GM13977 (cell line): ENCODE data around the gene CDH13.

ENCODE experiments used
- DNase-seq: peaks from one replicate; pipeline ENCODE4 v3.0.0; 2012; ENCODE audit warnings: low spot score
- in situ Hi-C: fragments of 300-500 bp; cut with MboI; formaldehyde crosslinking; loops from one replicate; pipeline ENCODE4 v1.12.0; 2022; ENCODE audit warnings: low sequenced_read_pairs, low pct_unique_long_range_greater_than_20kb, mixed read lengths, inconsistent platforms; ENCODE audit not compliant: unreplicated experiment
- TF ChIP-seq, protein P1 (sequence below): IDR thresholded peaks from 2 replicates; pipeline ENCODE4 v1.5.1; 2012; ENCODE audit warnings: mild to moderate bottlenecking, control low read depth; ENCODE audit not compliant: insufficient read depth; ENCODE audit errors: extremely low read depth, missing control alignments

Gene CDH13

GRCh38 chr16:83681381-83681956, 1054.7 kb downstream of the CDH13 start:
- in situ Hi-C loops, result no loop called here
- DNase-seq, result no peak

GRCh38 chr16:83682116-83682867, 1055.5 kb downstream of the CDH13 start:
- no peak for DNase-seq
- in situ Hi-C loops, result no loop called here
- TF ChIP-seq, protein P1, sequence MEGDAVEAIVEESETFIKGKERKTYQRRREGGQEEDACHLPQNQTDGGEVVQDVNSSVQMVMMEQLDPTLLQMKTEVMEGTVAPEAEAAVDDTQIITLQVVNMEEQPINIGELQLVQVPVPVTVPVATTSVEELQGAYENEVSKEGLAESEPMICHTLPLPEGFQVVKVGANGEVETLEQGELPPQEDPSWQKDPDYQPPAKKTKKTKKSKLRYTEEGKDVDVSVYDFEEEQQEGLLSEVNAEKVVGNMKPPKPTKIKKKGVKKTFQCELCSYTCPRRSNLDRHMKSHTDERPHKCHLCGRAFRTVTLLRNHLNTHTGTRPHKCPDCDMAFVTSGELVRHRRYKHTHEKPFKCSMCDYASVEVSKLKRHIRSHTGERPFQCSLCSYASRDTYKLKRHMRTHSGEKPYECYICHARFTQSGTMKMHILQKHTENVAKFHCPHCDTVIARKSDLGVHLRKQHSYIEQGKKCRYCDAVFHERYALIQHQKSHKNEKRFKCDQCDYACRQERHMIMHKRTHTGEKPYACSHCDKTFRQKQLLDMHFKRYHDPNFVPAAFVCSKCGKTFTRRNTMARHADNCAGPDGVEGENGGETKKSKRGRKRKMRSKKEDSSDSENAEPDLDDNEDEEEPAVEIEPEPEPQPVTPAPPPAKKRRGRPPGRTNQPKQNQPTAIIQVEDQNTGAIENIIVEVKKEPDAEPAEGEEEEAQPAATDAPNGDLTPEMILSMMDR, result no peak

More at GRCh38 chr16:83681381-83681956, 1054.7 kb downstream of the CDH13 start:
- TF ChIP-seq, protein P1, result no peak

DNA sequence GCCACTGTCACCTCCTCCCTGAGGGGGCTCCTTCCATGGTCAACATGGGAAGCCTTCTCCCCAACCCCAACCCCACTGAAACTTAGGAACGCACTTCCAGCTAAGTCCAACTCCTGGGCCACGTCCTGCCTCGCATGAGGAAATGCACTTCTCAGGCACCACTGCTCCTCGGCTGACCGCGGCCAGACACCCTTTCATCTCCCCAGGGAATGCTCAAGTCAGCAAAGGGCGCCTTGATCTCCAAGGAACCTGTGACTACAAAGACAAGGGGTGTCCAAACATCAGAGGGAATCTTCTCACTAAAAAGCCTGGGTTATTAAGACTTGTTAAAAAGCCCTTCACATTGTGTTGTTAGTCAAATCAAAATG, 1056.1 kb downstream of the CDH13 start:
- in situ Hi-C loops, result no loop called here
- DNase-seq, result no peak
- TF ChIP-seq, protein P1, result no peak

DNA sequence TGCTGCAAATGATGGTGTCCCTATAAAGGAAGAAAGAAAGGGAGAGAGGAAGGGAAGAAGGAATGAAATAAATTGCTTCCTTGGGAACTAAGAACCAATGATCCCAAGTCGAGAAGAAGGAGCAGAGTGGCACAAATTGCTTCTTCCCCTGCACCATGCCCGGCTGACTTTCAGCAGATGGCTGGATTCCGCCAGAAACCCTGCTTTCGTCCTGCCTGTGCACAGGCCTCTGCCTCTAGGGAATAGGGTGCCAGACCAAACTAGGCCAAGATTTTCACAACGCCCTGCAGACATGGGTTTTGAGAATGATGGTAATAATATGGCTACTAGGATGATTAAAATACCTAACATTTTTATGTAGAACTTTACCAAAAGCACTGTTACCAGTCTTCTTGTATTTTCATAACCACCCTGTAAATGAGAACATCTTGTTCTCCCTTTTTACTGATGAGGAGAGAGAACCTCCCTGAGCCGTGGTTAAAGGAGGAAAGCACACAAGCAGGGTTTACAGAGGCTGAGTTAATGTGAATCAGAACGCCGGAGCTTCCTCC, 1058.9 kb downstream of the CDH13 start:
- no peak for DNase-seq
- TF ChIP-seq, protein P1, result no peak
- in situ Hi-C loops, result no loop called here

DNA sequence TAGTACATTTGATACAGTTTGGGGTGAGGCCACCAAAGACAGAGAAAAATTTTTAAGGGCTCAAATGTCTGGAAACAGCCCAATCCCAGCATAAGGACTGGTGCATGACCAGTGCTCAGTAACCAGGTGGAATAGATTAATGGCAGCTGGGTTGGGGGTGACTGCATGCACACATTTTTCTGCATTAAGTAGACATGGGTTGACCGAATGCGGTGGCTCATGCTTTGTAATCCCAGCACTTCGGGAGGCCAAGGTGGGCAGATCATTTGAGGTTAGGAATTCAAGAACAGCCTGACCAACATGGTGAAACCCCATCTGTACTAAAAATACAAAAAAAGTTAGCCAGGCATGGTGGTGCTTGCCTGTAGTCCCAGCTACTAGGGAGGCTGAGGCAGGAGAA, 1060.0 kb downstream of the CDH13 start:
- in situ Hi-C loops, result no loop called here
- TF ChIP-seq, protein P1, result no peak

DNA sequence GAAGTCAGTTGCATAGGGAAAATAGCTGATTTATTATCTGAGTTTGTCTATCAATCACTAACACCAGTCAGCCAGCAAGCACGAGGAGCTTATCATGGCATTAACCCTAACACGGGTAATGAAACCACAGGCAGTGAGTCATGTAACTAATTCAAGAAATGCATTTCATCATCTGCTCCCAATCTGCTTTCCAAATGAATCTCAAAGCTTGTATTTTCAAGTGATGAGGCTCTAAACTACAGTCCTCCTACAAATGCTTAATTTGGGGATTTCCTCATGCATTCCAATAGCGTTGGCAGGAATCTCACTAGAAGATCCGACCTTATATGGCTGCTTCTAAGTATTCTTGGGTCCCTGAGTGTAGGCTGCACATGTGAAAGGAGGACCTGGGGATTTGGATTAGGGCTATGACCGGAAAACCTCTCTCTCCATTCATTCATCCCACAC, 1062.6 kb downstream of the CDH13 start:
- peak; percentile 51 for DNase-seq
- in situ Hi-C loops, result no loop called here
- TF ChIP-seq, protein P1, result no peak

More for the DNA sequence above, 1060.0 kb downstream of the CDH13 start:
- DNase-seq, result no peak
